SHP77 (cell line): ENCODE data around the gene SLC23A3.
"Not testable (repeated sequence)": the region's sequence is repeated elsewhere in the genome, so short reads cannot be mapped to it uniquely, and the experiment has no call there.

ENCODE experiments used
- DNase-seq, 2 experiments: peaks; one replicate each; lab custom pipeline; 2025; lab: John Stamatoyannopoulos, UW

The SLC23A3 gene

DNA sequence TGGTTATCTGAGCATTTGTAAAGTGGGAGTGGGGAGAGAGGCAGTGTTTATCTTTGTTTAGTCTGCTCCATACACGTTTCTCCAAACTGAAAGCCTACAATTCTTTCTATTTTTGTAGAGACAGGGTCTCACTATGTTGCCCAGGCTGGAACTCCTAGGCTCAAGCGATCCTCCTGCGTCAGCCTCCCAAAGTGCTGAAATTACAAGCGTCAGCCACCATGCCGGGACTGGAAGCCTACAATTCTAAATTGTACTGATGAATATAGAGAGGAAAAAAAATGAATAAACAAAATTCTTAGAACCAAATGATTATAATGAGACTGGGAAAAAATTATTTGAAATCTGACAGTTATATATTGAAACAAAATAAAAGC, 35.3 kb upstream of the SLC23A3 start:
- DNase-seq = no peak

DNA sequence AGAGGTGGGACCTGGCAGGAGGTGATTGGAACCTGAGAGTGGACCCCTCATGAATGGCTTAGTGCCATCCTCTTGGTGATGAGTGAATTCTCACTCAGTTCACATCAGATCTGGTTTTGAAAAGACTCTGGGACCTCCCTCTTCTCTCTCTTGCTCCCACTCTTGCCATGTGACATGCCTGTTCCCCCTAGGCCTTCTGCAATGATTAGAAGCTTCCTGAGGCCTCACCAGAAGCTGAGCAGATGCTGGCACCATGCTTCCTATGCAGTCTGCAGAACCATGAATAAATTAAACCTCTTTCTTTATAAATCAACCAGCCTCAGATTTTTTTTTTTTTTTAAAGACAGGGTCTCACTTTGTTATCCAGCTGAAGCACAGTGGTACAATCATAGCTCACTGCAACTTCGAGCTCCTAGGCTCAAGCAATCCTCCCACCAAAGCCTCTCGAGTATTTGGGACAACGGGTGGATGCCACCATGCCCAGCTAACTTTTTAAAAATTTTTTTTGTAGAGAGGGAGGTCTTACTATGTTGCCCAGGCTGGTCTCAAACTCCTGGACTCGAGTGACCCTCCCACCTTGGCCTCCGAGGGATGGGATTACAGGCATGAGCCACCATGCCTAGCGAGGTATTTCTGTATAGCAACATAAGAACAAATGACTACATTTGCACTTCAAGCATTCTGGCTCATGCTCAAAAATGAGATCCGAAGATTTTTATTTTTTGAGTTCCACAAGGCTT, 34.8 kb upstream of the SLC23A3 start:
- no peak for DNase-seq

DNA sequence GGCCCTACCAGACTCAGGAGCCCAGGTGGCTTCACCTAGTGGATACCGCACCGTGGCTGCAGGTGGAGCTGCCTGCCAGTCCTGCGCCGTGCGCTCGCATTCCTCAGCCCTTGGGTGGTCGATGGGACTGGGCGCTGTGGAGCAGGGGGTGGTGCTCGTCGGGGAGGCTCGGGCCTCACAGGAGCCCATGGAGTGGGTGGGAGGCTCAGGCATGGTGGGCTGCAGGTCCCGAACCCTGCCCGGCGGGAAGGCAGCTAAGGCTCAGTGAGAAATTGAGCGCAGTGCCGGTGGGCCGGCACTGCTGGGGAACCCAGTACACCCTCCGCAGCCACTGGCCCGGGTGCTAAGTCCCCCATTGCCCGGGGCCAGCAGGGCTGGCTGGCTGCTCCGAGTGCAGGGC, 31.5 kb upstream of the SLC23A3 start:
- not testable (repeated sequence) for DNase-seq

DNA sequence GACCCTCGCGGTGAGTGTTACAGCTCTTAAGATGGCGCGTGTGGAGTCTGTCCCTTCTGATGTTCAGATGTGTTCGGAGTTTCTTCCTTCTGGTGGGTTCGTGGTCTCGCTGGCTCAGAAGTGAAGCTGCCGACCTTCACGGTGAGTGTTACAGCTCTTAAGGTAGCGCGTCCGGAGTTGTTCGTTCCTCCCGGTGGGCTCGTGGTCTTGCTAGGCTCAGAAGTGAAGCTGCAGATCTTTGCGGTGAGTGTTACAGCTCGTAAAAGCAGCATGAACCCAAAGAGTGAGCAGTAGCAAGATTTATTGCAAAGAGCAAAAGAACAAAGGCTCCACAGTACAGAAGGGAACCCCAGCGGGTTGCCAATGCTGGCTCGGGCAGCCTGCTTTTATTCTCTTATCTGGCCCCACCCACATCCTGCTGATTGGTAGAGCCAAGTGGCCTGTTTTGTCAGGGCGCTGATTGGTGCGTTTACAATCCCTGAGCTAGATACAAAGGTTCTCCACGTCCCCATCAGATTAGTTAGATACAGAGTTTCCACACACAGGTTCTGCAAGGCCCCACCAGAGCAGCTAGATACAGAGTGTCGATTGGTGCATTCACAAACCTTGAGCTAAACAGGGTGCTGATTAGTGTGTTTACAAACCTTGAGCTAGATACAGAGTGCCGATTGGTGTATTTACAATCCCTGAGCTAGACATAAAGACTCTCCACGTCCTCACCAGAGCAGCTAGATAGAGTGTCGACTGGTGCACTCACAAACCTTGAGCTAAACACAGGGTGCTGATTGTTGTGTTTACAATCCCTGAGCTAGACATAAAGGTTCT, 30.9 kb upstream of the SLC23A3 start:
- peak; percentile 15 to 20 for DNase-seq

DNA sequence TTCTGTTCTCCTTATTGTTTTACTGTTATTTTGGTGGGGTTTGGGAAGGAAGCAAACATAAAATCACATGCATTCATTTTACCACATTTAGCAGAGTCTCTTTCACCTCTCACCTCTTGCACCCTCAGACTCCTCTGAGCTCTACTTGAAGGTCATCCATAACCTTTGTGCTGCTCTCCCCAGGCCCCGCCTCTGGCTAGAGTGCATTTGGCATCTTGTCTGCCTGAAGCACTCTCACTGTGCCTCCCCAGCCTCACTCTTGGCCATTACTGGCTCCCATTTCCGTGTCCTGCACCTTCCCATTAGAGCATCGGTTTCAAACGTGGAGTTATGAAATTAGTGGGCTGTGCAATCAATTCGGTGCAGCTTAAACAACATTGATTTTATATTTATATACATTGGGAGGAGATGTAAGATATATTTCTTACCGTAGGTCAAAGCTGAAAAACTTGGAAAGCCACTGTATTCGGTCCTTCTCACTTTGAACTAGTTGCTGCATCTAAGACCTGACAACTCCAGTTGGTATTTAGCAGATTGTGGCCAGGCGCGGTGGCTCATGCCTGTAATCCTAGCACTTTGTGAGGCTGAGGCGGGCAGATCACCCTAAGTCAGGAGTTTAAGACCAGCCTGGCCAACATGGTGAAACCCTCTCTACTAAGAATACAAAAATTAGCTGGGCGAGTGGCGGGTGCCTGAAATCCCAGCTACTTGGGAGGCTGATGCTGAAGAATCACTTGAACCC, 29.8 kb upstream of the SLC23A3 start:
- DNase-seq = no peak

DNA sequence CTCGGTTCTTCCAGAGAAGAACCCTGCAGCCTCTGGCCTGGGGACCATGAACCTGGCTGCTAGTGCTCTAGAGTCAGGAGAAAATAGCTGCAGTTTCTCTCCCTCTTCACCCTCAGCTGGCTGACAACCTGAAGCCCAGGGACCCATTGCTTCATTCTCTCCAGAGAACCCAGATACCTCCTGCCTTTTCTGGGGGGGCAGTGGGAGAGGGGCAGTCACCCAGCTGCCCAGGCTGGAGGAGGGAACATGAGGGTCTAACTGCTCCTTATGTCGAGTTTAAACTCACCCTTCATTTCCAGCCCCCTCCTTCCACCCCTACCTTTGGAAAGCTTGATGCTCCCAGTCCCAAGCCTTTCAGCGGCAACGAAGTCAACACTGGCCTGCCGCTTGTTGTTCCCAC, 29.1 kb upstream of the SLC23A3 start:
- no peak for DNase-seq

DNA sequence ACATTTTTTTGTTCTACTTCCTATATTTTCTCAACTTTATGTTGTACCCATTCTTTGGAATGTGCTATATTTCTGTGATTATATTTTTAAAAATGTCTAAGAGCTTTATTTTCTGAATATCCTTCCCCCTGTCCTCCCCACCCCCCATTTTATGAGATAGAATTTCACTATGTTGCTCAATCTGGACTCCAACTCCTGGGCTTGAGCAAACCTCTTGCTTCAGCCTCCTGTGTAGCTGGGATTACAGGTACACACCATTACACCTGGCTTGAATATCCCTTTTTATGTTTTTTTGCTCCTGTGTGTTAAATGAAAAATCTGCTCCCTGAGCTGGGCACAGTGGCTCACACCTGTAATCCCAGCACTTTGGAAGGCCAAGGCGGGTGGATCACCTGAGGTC, 27.6 kb upstream of the SLC23A3 start:
- DNase-seq = no peak

DNA sequence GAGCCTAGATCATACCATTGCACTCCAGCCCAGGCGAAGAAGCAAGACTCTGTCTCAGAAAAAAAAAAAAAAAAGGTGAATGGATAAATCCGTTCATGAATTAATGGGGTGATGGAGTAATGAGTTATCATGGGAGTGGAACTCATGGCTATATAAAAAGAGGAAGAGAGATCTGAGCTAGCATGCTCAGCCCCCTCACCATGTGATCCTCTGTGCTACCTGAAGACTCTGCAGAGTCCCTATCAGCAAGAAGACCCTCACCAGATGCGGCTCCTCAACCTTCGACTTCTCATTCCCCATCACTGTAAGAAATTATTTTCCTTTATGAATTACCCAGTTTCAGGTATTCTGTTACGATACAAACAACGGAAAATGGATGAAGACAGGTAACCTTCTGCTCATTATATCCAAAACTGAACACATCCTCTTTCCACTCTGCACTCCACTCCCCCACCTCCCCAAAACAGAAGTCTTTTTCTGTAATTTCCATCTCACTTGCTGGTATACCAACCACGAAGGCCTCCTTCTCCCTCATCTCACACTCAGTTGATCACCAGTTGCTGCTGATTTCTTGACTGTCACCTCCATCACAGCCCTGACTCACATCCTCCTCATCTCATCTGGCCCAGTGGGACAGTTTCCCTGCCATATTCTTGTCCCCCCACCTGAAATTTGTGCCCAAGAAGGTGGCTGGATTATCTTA, 17.1 kb upstream of the SLC23A3 start:
- DNase-seq = no peak

DNA sequence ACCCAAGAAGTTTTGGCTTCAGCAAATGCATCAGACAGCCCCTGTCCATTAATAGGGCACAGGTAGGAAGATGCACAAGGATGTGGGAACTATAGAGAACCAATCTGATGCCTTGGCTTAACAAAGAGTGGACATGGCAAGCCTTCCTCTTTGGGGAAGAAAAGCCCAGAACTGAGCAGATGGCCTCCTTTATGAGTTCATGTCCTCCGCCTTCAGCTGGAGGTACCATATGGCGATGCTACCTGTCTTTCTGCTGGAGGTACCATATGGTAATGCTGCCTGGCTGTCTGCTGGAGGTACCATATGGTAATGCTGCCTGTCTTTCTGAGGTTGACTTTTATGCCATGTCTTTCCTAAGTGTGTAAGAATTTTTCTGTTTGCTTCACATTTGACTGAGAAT, 14.3 kb upstream of the SLC23A3 start:
- no peak for DNase-seq

DNA sequence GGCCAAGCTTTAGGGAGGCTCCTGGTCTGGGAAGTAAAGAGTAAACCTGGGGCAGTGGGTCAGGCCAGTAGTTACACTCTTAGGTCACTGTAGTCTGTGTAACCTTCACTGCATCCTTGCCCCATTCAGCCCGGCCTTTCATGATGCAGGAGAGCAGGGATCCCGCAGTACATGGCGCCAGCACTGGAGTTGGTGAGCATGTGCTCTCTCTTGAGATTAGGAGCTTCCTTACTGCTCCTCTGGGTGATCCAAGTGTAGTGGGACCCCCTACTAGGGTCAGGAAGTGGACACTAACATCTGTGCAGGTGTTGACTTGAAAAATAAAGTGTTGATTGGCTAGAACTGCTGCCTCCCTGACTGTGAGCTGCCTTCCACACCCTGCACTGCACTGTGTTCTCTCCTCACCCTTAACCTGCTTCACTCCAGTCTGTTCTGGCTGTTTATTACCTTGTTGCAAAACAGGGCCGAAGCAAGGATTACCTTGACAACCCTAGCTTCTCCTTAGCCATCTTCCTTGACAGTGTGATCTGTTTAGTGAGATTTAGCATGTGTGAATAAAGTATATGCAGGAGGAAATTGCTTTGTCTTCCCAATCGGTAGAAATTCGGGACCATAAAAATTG, 13.4 kb upstream of the SLC23A3 start:
- no peak for DNase-seq

DNA sequence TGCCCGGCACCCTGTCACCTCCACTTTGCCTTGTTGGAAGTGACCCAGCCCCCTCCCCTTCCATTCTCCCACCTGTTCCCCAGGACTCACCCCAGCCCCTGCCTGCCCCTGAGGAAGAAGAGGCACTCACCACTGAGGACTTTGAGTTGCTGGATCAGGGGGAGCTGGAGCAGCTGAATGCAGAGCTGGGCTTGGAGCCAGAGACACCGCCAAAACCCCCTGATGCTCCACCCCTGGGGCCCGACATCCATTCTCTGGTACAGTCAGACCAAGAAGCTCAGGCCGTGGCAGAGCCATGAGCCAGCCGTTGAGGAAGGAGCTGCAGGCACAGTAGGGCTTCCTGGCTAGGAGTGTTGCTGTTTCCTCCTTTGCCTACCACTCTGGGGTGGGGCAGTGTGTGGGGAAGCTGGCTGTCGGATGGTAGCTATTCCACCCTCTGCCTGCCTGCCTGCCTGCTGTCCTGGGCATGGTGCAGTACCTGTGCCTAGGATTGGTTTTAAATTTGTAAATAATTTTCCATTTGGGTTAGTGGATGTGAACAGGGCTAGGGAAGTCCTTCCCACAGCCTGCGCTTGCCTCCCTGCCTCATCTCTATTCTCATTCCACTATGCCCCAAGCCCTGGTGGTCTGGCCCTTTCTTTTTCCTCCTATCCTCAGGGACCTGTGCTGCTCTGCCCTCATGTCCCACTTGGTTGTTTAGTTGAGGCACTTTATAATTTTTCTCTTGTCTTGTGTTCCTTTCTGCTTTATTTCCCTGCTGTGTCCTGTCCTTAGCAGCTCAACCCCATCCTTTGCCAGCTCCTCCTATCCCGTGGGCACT, 12.7 kb upstream of the SLC23A3 start:
- DNase-seq = no peak

DNA sequence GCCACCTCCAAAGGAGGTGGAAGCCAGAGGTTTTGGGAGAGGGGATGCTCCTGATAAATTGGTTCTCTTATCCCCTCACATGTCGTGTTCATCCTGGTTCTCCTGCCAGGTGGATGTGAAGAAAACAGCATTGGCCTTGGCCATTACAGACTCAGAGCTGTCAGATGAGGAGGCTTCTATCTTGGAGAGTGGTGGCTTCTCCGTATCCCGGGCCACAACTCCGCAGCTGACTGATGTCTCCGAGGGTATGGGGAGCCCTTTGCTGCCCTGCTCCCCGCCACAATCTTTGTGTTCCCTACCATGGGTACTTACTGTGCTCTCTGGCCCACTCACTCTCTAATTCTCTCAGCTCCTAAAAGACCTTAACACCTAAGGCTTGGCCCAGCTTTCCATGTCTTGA, 11.7 kb upstream of the SLC23A3 start:
- DNase-seq = no peak

DNA sequence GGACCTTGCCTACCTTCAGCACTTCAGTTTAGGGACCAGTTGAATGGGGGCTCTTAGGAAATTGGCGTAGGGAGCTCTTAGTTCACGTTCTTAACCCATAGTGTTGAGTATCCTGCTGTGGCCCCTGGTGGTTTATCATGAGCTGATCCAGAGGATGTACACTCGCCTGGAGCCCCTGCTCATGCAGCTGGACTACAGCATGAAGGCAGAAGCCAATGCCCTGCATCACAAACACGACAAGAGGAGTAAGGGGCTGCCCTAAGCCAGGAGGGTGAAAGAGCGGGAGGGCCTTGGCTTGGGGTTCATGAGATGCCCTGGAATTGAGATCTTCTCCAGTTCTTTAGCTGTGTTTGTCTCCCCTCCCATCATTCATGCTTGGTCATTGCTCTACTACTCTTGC, 11.1 kb upstream of the SLC23A3 start:
- DNase-seq = no peak

DNA sequence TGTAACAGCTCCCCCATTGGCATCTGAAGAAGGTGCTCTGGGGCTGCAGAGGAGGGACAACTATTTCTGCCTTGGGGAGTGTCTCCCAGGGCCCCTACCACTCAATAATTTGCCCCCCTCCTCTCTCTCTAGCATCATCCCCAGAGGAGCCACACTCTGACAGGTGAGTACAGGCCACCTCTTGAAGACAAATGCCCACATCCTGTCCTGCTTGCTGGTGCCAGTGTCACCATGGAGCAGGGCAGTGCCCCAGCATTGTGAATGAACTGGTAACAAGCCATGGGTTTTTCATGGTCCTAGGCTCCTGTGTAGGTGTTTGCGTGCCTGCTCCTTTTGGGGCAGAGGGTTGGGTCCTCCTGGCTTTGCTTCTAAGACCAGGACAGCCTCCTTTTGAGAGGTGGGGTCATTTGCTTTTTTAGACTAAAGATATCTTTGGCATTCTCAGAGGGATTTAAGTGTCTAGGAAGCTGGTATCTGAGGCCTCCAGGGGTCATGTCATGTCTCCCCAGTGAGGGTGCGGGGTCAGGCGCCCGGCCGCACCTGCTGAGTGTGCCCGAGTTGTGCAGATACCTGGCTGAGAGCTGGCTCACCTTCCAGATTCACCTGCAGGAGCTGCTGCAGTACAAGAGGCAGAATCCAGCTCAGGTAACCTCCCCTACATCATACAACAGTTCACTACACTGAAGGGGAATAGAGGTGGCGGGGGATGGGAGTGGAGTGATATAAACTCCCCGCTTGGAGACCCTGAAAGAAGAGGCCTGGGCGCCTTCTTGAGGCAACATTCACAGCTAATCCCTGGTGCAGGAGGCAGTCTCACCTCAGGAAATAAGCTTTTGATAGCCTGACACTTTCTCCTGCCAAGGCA, 10.0 kb upstream of the SLC23A3 start:
- no peak for DNase-seq

DNA sequence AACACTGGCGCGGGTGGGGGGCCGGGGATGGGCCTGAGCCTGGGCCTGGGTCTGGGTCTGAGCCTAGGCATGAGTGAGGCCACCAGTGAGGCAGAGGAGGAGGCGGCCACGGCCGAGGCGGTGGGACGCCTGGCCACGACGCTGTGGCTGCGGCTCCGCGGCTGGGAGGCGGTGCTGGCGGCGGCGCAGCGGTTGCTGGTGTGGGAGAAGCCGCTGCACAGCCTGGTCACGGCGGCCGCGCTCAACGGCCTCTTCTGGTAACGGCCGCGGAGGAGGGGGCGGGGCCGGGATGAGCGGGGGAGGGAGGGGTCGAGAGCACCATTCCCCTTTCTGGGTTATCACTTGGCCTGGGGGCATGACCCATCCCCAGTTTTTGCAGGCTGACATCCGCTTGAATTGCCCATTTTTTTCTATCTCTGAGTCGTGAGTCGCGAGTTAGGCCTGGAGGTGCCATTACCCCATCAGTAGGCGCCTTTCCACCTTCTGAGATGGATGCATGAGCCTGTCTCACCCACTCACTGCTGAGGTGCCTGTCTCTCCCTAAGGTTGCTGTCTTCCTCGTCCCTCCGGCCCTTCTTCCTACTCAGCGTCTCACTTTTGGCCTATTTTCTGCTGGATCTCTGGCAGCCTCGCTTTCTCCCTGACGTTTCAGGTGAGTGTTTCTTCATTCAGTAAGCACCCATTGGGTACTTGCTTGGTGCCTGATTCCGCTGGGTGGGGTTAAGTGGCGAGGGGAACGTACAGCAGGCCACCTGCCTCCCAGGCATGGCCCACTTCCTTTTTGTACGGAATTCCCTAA, 8.7 kb upstream of the SLC23A3 start:
- peak in 1 of 2 experiments; percentile 13 for DNase-seq

DNA sequence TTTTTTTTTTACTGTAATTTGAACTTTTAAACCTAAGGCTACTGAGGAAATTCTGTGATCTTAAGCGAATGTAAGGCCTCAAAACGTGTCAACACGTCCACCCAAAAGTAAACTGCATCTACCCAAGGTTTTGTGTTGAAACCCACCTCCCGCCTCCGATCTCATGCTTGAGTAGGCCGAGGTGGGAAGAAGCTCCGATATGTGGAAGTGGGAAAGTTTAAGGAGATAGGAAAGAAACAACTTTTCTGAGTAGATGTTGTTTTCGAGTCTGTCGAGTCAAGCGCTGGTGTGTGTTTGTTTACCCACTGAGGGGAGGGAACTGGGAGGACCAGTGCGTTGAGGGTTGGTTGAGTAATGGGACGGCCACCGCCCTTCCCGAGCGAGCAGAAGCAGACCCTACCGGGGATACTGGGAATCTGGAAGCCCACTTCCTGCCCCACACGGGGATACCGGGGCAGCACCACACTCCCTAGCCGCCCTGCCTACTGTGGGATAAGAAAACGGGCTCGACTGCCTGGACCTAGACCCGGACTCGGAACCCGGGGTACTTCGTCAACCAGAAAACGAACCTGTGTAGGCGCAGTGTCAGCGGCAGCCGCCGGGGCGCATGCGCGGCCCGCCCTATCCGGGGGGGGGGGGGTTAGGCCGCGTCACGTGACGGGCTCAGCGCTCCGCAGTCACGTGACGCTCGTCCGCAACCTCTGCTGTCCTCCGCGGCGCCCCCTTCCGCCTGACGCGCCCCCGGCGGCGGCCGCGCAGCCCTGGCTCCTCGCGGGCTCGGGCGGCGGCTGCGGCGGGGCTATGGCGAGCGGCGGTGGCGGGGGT, 7.9 kb upstream of the SLC23A3 start, which contains the start of gene RETREG2:
TSS of gene RETREG2 (plus strand) at position 724 of the 825 bp plus-strand sequence. CDS start at position 802, 78 bp downstream.
- DNase-seq = peak; percentile 65 to 81

DNA sequence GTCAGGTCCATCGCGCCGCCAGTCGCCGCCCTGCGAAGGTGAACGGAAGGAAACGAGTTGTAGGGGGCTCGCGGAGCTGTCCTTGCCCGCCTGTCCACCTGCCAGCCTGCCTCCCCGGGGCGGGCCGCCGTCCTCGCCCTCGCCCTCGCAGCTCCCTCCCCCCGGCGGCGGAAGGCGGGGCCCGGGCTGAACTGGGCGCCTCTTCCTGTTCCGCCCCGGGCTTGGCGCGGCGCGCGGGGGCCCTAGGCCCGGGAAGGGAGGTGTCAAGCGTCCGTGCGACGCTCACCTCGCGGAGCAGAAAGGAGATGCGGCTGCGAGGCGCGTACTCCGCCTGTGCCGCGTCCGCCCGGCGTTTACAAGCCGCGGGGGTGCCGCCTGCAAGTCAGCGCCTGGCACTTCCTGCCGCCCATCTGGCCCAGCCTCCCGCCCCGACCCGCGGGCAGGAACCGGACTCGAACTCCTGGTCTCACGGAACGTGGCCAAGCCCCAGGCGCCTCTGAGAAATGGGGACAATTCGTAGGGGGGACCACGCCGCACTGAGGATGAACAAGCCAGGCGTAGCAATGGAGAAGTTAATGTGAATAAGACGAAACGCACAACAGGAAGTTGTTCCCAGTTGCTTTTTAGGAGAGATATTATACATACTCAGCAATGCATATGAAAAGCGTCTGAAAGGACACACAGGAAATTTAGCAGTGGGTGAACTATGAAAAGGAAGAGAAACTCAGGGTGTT, 7.2 kb upstream of the SLC23A3 start, which contains the start of gene CNPPD1:
TSS of gene CNPPD1 (minus strand) at position 108 of the 734 bp plus-strand sequence. CDS start at position 11, 97 bp downstream.
- DNase-seq = peak; percentile 72 to 90
